Erythroblast (primary cell): ENCODE data around the gene PLCH2.

Experiments
- GATA1 ChIP-seq: IDR thresholded peaks from 2 replicates; pipeline ENCODE4 v1.6.1; 2011; ENCODE audit warnings: low read depth, mild to moderate bottlenecking, control low read depth, low read length, moderate library complexity
- POLR2A ChIP-seq: IDR thresholded peaks from 2 replicates; pipeline ENCODE4 v1.6.1; 2011; ENCODE audit warnings: mild to moderate bottlenecking, low read length

DNA sequence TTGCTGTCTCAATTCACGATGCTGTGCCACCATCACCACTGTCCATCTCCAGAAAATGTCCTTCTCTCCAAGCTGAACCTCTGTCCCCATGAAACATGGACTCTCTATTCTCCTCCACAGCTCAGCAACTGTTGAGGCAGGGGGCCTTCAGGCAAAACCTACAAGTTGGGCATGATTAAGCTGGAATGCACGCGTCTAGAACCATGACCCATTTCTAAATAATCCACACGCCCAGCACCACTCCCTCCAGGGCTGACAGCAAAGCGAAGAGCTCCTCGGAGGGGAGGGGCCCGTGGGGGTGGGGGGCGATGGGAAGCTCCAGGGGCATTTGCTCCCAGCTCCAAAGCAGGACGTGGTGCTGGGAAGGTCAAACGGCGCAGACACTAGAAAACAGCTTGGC lies 57.3 kb downstream of the PLCH2 start:
- TF ChIP-seq POLR2A (no peak), GATA1 (no peak)
